Skeletal muscle cell (primary cell): Measurements from ENCODE around the gene SMIM5.

ENCODE experiments used
- DNase-seq: peaks from one replicate; pipeline ENCODE4 v3.0.0-alpha.2; 2010; ENCODE audit warnings: low read depth
- H3K4me3 ChIP-seq: 2 replicates; pipeline ENCODE4 v1.5.1; 2011; ENCODE audit warnings: low read depth, mild to moderate bottlenecking, control low read depth, low read length, moderate library complexity

The SMIM5 gene

DNA sequence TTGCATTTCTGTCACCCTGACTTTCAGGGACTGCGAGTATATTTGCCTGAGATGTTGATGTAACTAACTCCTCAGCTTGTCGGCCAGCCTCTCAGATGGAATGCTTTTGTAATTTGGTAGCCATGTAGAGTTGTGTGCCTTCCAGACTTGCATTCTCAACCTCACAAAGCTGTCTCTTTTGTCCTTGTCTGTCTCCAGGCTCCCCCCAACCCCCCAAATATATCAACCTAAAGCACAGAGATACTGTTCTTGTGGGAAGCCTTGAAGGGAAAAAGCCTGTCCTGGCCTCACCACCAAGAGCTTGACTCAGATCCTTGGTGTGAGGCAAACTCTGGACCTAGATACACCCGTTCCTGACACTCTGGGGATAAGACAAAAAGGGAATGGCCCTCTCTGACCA lies 52.3 kb downstream of the SMIM5 start:
- DNase-seq, result no peak
- H3K4me3 ChIP-seq, result no peak overlapping the region

DNA sequence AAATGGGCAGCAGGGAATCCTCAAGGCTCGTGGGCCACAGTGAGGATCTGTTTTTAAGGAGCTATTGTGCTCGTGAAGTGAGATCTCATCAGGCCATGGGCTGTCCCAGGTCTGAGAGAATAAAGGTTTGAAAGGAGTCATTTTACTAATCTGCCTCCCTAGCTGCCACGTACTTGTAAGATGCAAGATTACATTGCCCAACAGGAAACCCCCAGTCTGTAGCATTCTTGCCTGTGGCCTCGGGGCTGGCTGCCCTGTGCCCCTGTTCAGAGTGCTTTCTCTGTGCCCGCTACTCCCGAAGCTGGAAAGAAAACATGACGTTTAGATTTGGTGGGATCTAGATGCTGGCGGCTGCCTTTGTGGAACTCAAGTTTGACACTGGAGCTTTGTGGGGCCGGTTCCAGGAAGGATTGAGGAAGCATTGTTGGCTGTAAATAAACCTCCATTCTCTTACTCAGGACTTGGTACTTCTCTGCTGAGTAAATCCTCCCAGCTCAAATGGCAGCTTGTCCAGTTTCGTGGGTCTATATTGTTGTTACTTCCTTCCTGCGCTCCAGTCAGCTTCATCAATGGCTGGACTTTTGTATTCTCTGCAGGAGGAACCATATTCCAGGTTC lies 55.1 kb downstream of the SMIM5 start:
- no peak for DNase-seq

DNA sequence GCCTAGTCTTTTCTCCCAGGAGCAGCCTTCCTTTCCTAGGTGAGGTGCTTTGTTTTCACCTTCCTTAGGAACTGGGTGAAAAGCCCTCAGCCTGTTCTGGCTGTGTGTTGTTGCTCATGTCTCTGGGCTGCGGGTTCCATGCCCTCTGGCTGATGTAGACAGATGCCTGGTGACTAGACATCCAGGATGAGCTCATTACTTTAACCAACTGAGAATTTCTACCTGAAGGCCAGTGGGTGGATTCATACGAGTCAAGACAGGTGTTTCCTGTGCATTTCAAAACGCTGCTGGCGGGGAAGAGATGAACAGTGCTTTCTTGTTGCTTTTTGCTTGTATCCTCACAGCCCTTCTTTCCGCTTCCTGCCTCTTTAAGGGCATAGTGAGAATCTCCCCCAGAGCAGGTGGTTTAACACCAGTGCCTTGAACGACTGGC lies 56.2 kb downstream of the SMIM5 start:
- no peak overlapping the region for H3K4me3 ChIP-seq
- DNase-seq, result no peak

More for the DNA sequence above, 55.1 kb downstream of the SMIM5 start:
- no peak overlapping the region for H3K4me3 ChIP-seq
